HG02938 (cell line): ENCODE measurements around the gene APOBR.
"Not testable (repeated sequence)": the region's sequence is repeated elsewhere in the genome, so short reads cannot be mapped to it uniquely, and the experiment has no call there.

Experiments
- ATAC-seq: cut with Tn5 transposase; IDR thresholded peaks from one replicate; pipeline ENCODE4 v1.9.1; 2021; ENCODE audit warnings: mild to moderate bottlenecking, moderate library complexity; ENCODE audit not compliant: unreplicated experiment

The APOBR gene

DNA sequence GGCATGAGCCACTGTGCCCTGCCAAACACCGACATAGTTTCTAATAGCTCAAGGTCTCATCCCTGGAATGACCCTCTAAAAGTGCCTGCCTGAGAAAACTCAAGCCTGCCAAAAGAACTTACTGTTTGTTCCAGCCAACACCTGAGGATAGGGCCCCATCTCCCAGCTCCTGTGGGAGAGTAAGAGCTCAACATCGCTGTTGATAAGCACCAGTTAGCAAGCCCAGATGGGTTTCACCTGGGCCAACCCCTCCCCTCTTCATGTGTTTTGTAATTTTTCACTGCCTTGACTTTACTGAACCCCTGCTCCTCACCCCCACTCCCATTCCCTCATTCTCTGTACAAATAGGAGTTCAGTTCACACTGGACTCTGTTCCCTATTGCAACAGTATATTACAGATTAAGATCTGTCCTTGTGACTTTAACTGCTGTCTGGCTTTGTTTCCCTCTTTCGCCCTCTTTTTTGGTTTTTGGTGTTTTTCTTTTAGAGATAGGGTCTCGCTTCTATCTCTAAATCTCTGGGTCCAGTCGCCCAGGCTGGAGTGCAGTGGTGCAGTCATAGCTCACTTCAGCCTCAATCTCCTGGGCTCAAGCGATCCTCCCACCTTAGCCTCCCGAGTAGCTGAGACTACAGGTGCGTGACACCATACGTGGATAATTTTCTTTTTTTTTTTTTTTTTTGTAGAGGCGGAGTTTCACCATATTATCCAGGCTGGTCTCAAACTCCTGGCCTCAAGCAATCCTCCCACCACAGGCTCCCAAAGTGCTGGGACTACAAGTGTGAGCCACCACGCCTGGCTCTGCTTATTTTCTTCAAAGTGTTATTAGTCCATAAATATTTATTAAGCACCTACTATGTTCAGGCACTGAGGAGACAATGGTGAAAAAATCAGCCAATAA is 32.0 kb downstream of the APOBR start:
- no peak for ATAC-seq

DNA sequence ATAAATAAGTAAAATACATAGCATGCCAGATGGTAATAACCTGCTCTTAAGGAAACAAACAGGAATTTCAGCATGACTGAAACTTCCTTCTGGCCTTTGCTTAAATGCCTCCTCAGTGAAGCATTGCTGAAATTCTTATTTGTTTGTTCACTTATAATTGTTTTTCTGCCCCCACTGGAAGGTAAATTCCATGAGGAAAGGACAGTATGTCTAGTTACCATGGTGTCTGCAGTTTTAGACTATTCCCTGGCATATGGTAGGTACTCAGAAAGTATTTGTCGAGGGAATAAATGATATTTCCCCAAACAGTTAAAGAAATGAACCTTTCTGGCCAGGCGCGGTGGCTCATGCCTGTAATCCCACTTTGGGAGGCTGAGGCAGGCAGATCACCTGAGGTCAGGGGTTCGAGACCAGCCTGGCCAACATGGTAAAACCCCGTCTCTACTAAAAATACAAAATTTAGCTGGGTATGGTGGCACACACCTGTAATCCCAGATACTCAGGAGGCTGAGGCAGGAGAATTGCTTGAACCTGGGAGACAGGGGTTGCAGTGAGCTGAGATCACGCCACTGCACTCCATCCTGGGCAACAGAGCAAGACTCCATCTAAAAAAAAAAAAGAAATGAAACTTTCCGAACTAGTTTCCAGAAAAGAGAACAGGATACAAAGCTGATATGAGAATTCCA is 32.8 kb downstream of the APOBR start:
- ATAC-seq, result not testable (repeated sequence)

DNA sequence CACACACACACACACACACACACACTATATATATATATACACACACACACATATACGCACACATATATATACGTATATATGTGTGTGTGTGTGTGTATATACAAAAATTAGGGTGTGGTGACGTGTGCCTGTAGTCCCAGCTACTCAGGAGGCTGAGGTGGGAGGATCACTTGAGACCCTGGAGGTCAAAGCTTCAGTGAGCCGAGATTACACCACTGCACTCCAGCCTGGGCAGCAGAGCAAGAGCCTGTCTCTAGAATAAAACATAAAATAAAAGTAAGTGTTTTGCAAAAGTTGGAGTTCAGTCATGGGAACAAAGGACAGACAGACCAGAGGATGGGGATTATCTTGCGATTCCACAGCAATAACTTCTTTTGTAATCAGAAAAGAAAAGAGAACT is 33.5 kb downstream of the APOBR start:
- no peak for ATAC-seq

DNA sequence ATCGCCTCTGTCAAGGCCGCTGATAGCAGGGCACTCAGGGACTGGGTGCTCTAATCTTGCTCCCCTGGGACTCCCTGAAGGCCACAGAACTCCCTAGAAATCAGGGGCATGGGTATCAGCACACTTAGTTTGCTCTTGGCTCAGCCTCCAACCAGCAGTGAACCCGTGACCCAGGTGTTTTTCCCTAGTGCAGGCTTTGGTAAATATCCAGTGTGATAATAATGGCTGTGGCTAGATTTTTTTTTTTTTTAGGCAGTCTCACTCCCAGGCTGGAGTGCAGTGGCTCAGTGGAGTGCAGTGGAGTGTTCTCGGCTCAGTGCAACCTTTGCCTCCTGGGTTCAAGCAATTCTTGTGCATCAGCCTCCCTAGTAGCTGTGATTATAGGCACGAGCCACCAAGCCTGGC is 34.0 kb downstream of the APOBR start:
- ATAC-seq, result no peak

DNA sequence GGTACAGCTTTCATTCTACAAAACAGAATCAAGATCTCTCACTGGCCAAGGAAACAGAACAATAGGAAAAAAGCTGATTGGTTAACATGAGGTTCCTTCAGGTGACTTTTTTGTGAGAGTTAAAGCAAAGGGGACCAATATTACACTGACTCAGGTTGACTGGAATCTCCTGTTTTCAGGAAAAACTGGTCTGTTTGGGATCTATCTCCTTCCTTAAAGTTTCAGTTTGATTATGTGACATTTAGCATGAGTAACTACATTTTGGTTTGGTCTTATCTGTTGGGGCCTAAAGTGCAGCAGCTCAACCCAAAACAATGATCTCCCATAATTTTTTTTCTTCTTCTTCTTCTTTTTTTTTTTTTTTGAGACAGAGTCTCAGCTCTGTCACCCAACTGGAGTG is 34.7 kb downstream of the APOBR start:
- no peak for ATAC-seq

DNA sequence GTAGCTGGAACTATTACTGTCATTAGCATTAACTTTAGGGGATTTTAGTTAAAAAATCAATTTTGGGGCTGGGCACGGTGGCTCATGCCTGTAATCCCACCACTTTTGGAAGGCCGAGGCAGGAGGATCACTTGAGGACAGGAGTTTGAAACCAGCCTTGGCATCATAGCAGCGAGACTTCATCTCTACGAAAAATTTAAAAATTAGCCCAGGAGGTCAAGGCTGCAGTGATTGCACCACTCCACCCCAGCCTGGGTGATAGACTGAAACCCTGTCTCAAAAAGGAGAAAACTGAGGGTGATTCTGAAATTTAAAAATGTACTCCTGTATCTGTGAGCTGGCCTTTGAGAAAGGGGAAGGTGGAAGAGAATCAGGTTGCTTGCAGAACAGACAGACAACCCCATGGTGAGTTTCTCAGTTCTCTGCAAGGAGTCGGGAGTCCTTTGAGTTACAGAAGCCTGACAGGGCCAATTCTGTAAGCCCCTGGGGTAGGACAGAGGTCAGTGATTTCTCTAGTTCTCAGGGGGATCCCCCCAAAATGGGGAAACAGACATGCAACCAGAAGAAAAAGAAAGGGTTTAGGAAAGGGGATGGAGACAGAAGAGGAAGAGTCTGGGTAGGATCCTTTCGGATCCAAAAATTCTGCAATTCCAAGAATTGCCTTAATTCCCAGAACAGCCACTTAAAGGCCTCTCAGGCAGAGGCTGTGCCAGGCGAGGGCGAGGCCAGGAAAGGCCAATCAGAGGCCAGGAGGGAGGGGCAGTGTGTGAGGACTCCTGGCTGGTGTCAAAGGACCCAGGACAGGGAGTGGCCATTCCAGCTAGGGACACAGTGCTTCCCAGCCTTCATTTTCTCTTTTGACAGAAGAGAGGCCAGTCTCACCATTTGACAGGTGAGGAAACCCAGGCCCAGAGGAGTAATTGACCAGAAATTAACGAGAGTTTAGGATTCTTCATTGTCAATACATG is 37.6 kb downstream of the APOBR start:
- ATAC-seq, result no peak

DNA sequence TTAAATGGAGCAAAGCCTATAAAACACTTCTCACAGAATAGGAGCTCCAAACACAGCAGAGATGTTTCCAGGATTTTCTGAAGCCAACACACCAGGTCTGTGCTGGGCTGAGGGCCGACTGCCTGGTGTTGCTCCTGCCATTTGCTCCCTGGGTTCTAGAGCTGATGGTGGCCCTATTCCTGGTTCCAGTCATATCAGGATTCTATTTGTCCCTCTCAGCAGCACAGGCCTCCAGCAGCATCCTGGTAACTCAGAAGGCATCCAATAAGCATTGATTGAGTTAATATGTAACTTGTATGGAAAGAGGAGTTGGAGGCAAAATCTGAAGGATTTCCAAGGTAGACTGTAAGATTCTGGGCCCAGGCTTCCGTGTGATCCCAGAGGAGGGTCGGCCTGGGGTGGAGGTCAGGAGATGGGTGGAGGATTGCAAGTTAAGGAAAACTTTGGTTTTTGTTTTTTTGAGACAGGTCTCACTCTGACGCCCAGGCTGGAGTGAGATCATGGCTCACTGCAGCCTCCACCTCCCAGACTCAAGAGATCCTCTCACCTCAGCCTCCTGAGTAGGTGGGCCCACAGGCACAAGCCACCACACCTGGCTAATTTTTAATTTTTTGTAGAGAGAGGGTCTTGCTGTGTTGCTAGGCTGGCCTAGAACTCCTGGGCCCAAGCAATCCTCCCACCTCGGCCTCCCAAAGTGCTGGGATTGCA is 38.7 kb downstream of the APOBR start:
- no peak for ATAC-seq

DNA sequence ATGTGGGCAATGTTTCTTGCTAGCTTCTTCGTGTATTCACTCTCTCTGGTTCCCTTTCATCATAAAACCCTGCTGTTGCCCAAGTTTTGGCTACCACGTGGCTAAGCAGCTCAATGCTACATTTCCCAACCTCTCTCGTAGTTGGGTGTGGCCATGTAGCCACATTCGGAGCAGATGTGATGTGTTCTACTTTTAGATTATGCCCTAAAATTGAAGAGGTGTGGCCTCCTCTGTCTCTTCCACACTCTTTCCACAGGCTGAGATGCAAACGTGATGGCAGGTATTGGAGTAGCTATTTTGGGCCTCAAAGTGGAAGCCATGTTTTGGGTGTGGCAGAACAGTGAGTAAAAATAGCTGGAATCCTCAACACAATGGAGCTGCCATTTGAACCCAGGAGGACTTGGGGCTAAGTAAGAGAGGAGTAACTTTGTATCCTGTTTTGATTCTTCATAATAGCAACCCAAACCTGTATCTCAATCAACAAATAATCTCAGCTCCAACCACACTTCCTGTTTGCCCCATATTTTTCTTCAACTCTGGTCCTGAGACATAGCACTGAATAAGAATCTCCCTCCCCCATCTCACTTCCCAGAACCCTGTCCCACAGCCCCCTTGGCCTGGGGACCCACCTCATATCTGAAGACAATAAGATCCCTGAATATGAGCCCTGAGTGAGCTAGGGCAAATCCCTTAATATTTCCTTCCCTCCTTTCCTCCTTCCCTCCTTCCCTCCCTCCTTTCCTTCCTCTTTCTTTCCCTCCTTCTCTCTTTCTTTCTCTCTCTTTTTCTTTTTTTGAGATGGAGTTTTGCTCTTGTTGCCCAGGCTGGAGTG is 40.3 kb downstream of the APOBR start:
- ATAC-seq, result no peak

DNA sequence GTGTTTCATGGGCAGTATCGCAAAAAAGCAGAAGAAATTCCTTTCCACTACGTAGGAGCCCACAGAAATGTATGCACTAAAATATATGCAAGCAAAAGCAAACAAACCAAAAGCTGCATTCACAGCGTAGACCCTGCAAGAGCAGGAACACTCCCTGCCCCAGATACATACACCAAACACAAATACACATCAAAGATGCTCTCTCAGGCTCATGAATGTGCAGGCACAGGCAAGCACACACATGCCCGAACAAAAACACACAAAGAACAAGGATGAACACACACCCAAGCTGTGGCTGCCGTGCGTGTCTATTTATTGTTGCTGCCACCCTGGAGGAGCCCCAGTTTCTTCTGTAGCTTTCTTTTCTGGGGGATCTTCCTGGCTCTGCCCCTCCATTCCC is 42.6 kb downstream of the APOBR start:
- ATAC-seq, result no peak

DNA sequence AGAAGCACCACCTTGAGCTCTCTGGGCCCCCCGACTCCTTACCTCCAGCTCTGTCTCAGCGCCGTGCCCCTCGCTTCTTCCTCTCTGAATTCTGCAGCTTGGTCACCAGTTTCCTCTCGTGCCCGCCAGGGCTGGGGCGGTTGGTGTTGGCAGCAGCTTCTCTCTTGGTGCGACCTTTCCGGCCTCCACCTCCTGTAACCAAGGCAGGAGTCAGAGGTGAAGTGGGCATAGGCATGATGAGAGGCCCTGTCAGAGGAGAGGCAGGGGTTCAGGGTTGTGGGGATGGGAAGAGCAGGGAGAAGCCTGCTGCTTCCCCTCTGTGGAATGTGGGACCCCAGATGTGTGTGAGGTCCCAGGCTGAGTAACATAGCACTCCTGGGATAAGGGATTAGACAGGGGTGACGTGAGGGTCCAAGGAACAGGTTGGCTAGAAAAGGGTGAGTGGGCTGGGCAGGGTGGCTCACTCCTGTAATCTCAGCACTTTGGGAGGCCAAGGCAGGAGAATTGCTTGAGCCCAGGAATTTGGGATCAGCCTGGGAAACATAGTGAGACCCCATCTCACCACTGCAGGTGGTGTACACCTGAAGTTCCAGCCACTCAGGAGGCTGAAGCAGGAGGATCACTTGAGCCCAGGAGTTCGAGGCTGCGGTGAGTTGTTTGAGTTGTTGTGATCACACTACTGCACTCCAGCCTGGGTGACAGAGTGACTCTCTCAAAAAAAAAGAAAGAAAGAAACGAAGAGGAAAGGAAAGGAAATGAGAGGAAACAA is 43.7 kb downstream of the APOBR start:
- ATAC-seq, result no peak

DNA sequence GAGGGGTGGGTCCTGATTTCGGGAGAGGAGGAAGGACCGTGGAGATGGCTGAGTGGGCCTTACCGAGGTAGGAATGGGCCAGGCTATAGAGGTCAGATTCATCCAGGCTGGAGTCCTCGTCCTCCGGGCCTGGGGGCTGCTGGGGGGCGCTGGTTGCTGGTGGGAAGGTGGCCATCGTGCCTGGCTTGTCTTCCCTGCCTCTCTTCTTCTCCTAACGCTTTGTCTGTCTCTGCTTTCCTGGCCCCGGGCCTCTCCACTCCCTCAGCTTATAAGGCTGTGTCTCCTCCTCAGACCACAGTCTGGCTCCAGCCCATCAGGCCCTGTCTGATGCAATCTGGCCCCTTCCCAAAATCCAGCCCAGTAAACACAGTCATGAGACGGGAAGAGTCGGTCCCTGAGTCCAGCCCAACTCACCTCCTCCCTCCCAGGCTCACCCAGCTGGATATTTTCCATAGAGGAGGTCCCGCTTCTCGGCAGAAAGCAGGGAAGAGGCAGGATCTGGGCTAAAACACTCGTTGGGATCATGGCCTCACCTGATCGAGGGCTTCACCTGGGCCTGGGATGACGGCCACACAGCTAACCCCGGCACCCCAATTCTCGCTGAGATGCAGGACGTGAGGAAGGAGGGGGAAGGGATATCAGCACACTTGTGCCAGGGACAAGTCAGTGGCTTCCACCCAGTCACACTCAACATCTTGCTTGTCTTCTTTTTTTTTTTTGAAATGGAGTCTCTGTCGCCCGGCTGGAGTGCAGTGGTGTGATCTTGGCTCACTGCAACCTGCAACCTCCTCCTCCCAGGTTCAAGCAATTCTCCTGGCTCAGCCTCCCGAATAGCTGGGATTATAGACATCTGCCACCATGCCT is 44.5 kb downstream of the APOBR start, which contains the start of gene NUPR1:
Gene NUPR1 (minus strand): TSS at position 242 of the 864 bp plus-strand sequence. CDS start 67 bp downstream, at position 175.
- ATAC-seq, result no peak

DNA sequence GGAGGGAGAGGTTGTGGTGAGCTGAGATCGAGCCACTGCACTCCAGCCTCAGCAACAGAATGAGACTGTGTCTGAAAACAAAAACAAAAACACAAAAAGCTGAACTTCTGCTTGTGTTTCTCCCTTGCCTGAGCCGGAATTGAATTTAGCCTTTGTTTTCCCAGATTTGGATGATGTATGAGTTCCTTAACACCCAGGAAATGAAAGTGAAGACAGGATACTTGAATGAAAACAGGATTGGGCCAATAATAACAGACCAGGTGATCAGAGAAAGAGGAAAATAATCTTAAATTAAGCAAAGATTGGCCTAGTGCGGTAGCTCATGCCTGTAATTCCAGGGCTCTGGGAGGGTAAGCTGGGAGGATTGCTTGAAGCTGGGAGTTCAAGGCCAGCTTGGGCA is 45.9 kb downstream of the APOBR start:
- no peak for ATAC-seq

DNA sequence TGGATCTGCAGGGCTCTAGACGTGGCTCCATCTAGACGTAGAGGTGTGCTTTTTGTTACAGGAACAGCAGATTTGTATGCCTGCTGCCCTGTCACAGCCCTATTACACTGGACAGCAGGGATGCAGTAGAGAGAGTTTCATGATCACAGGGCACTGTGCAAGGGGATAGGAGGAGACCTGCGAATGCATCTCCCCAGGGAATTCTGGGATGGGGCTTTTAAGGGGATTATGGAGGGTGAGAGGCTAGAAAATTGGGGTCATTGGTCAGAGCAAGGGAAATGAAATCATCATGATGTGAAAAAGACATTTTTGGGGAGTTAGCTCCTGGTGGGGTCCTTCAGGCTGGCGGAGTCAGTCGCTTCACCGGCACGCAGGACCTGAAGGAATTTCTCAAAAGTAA is 48.2 kb downstream of the APOBR start:
- no peak for ATAC-seq

DNA sequence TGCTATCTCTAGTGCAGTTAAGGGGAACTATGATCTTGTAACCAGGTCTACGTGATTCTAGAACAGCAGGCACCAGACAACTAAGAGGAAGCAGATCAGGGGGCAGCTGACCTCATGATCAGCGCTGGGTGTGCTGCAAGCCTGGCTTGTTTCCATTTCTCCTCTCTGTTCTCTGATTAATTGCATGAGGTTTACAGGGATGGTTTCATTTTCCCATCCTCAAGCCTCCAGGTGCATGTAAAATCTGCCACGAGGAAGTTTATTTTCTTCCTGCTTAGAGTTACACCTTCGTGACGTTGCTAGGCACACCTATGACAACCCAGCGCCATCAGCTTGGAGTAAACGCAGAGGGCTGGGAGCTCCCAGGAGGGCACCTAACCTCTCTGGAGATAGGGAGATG is 48.6 kb downstream of the APOBR start:
- no peak for ATAC-seq

DNA sequence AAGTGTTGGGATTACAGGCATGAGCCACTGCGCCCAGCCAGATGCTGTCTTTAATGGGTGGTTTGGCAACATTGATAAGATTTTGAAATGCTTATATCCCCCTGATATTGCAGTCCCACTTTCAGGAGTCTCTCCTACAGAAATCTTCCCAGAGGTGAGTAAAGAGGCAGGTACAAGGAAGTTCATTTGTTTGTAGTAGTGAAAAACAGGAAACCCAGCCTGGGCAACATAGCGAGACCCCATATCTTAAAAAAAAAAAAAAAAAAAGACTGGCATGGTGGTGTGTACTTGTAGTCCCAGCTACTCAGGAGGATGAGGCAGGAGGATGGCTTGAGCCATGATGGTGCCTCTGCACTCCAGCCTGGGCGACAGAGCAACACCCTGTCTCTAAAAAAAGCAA is 50.6 kb downstream of the APOBR start:
- ATAC-seq, result no peak

DNA sequence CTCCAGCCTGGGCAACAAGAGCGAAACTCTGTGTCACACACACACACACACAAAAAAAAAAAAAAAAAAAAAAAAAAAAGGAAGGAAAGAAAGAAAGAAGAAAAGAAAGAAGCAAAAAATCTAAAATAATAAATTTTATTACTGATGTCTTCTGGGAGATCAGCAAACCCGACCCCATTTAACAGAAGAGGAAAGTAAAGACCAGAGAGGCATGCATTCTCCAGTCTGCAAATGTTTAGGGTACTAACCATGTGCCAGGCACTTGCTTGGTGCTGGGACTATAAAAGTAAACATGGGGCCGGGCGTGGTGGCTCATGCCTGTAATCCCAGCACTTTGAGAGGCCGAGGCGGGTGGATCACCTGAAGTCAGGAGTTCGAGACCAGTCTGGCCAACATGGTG is 51.5 kb downstream of the APOBR start:
- not testable (repeated sequence) for ATAC-seq

DNA sequence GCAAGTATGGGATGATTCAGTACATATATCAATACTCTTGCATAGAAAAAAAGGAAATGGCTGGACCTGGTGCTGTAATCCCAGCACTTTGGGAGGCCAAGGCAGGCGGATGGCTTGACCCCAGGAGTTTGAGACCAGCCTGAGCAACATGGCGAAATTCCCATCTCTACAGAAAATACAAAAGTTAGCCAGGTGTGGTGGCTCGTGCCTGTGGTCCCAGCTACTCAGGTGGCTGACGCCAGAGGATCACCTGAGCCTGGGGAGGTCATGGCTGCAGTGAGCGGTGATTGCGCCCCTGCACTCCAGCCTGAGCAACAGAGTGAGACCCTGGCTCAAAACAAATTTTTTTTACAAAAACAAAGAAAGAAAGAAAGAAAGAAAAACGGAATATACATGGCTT is 52.2 kb downstream of the APOBR start:
- no peak for ATAC-seq

DNA sequence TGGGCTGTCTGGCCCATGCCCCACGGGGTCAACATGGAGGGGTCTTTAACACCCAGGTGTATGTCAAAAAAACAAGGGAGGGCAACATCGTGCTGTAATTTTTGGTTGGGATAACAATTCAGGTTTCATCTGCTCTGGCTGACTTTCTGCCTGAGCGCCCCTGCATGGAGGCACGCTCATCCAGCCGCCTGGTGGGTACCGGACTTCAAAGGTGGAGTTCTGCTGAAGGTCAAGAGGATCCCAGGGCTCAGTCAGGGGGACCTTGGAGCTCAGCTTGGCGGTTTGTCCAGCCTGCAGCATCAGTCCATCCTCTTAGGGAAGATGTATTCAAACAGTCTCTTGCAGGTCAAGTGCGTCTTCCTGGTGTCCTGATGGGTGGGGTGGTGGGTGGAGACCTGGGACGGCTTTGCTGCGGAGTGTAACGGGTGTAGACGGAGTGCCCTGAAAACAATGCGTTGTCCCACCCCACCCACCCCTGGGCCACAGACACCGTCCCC is 53.9 kb downstream of the APOBR start:
- no peak for ATAC-seq
